ENCODE results near the gene GSTA4. TPM values are rescaled to one million over a fixed set of nuclear protein-coding genes. Genes with fewer than 3 reads are reported as not detected.

GSTA4 gene, protein sequence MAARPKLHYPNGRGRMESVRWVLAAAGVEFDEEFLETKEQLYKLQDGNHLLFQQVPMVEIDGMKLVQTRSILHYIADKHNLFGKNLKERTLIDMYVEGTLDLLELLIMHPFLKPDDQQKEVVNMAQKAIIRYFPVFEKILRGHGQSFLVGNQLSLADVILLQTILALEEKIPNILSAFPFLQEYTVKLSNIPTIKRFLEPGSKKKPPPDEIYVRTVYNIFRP
- total RNA-seq (2022; extraction: Qiagen RNA extraction) = 7.9 to 9.0 TPM (median 8.5 TPM) in 5 replicates

GRCh38 chr6:52995089-52995912, at the start of gene GSTA4:
Gene GSTA4 (minus strand): TSS chr6:52995284. CDS start chr6:52994243, 1,041 bp downstream.

Other genes starting within 250 kb of the GSTA4 start
- 0.07 TPM in 2 of 5 replicates, not detected in the others for gene GSTA2, start 231.8 kb downstream of the GSTA4 start, total RNA-seq (2022; extraction: Qiagen RNA extraction)
- 0.07 TPM in 1 of 5 replicates, not detected in the others for gene GSTA1, start 191.5 kb downstream of the GSTA4 start, total RNA-seq (2022; extraction: Qiagen RNA extraction)
- gene GSTA5, start 154.5 kb downstream of the GSTA4 start, total RNA-seq (2022; extraction: Qiagen RNA extraction) = not detected in 5 replicates
- gene GSTA3, start 85.6 kb downstream of the GSTA4 start, total RNA-seq (2022; extraction: Qiagen RNA extraction) = not detected in 5 replicates
- gene CILK1, start 66.5 kb upstream of the GSTA4 start, total RNA-seq (2022; extraction: Qiagen RNA extraction) = 1.7 to 2.9 TPM (median 2.2 TPM) in 5 replicates
- 29.7 to 36.6 TPM (median 35.1 TPM) in 5 replicates for gene FBXO9, start 70.1 kb upstream of the GSTA4 start, total RNA-seq (2022; extraction: Qiagen RNA extraction)
- gene GCM1, start 153.6 kb upstream of the GSTA4 start, total RNA-seq (2022; extraction: Qiagen RNA extraction) = 0.02 to 0.03 TPM in 2 of 5 replicates, not detected in the others